Measurements from ENCODE around the gene KCNQ5.

KCNQ5 gene

GRCh38 chr6:72865467-72865866 is 243.6 kb downstream of the KCNQ5 start:
- Histone ChIP-seq H3F3A (ENCODE audit: insufficient read depth, low read length) (no peaks in the 10 kb centered on the region), H3K4me1 (ENCODE audit: insufficient read depth, low read length, severe bottlenecking) (peaks cover 5% of the 10 kb centered on the region), H3K36me3 (ENCODE audit: insufficient read depth, low read length) (no peaks in the 10 kb centered on the region), H3K27me3 (ENCODE audit: insufficient read depth, low read length) (no peaks in the 10 kb centered on the region), H3K9ac (ENCODE audit: low read length) (no peak overlapping the region), H3K9me2 (ENCODE audit: low read depth, low read length) (no peaks in the 10 kb centered on the region), H3K4me3 (ENCODE audit: low read depth, low read length, poor library complexity, severe bottlenecking) (no peak overlapping the region), H3K4me2 (ENCODE audit: low read length) (no peak overlapping the region), H3K9me3 (ENCODE audit: low read length) (no peaks in the 10 kb centered on the region), H3K79me2 (ENCODE audit: insufficient read depth, low read length) (no peaks in the 10 kb centered on the region), H3K27ac (ENCODE audit: low read depth, low read length, poor library complexity, severe bottlenecking) (no peak overlapping the region), H2AFZ (ENCODE audit: low read length) (no peak overlapping the region), H4K20me1 (ENCODE audit: insufficient read depth, low read length) (no peaks in the 10 kb centered on the region)
- TF ChIP-seq CTCF (IDR thresholded peaks at IDR 0.05; ENCODE audit: low read length) = no peak
- TF ChIP-seq EZH2 (IDR thresholded peaks at IDR 0.05; ENCODE audit: borderline replicate concordance, low read length) = no peak

DNA sequence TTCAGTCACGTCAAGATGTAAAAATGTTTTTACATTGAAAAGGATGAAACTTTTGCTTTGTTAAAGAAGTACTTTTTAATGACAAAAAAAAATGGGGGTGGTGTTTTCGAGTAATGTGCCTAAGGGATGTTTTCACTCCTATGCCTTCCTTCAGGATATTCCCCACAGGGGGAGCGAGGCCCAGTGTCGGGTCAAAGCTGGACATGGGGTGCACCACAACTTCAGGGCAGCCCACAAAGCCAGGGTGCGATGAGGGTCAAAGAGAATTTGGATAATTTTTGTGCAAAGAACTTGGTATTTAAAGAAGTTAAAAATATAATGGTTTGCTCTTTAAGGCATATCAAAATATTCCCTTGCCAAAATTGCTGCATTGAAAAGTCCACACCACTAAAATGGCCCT is 247.8 kb downstream of the KCNQ5 start:
- Histone ChIP-seq H3F3A (ENCODE audit: insufficient read depth, low read length) (no peaks in the 10 kb centered on the region), H3K4me3 (ENCODE audit: low read depth, low read length, poor library complexity, severe bottlenecking) (no peak overlapping the region), H3K9me3 (ENCODE audit: low read length) (no peaks in the 10 kb centered on the region), H3K4me2 (ENCODE audit: low read length) (no peak overlapping the region), H3K79me2 (ENCODE audit: insufficient read depth, low read length) (no peaks in the 10 kb centered on the region; the same call in 1 of the 2 replicates), H4K20me1 (ENCODE audit: insufficient read depth, low read length) (no peaks in the 10 kb centered on the region), H3K27ac (ENCODE audit: low read depth, low read length, poor library complexity, severe bottlenecking) (no peak overlapping the region), H2AFZ (ENCODE audit: low read length) (no peak overlapping the region), H3K9ac (ENCODE audit: low read length) (no peak overlapping the region), H3K36me3 (ENCODE audit: insufficient read depth, low read length) (no peaks in the 10 kb centered on the region), H3K4me1 (ENCODE audit: insufficient read depth, low read length, severe bottlenecking) (no peaks in the 10 kb centered on the region), H3K27me3 (ENCODE audit: insufficient read depth, low read length) (no peaks in the 10 kb centered on the region), H3K9me2 (ENCODE audit: low read depth, low read length) (no peaks in the 10 kb centered on the region)
- no peak for TF ChIP-seq EZH2 (IDR thresholded peaks at IDR 0.05; ENCODE audit: borderline replicate concordance, low read length)

DNA sequence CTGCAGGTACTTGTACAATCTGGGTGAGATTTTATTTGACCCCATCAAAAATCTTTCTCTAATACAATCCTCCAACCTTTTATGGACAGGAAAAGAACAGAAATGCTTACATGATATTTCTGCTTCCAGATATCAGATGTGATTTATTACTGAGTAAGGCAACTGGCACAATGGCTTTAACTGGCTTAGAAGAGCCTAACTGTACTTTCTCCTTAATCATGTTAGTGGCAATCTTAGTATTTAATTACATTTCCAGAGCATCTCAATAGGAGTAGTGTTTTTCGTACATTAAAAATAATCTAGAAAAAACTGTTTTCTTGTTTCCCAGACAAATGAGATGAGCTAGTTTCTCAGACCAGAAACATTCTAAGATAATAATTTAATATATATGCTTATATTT is 251.6 kb downstream of the KCNQ5 start:
- Histone ChIP-seq H4K20me1 (ENCODE audit: insufficient read depth, low read length) (no peaks in the 10 kb centered on the region), H3K4me2 (ENCODE audit: low read length) (no peak overlapping the region), H3K4me1 (ENCODE audit: insufficient read depth, low read length, severe bottlenecking) (no peaks in the 10 kb centered on the region), H3K27ac (ENCODE audit: low read depth, low read length, poor library complexity, severe bottlenecking) (no peak overlapping the region), H2AFZ (ENCODE audit: low read length) (no peak overlapping the region), H3K4me3 (ENCODE audit: low read depth, low read length, poor library complexity, severe bottlenecking) (no peak overlapping the region), H3K36me3 (ENCODE audit: insufficient read depth, low read length) (no peaks in the 10 kb centered on the region), H3F3A (ENCODE audit: insufficient read depth, low read length) (no peaks in the 10 kb centered on the region), H3K27me3 (ENCODE audit: insufficient read depth, low read length) (no peaks in the 10 kb centered on the region), H3K79me2 (ENCODE audit: insufficient read depth, low read length) (peaks cover 2% of the 10 kb centered on the region; the same call in 1 of the 2 replicates), H3K9me2 (ENCODE audit: low read depth, low read length) (no peaks in the 10 kb centered on the region), H3K9me3 (ENCODE audit: low read length) (no peaks in the 10 kb centered on the region), H3K9ac (ENCODE audit: low read length) (no peak overlapping the region)
- TF ChIP-seq EZH2 (IDR thresholded peaks at IDR 0.05; ENCODE audit: borderline replicate concordance, low read length) = no peak
- no peak for TF ChIP-seq CTCF (IDR thresholded peaks at IDR 0.05; ENCODE audit: low read length)

DNA sequence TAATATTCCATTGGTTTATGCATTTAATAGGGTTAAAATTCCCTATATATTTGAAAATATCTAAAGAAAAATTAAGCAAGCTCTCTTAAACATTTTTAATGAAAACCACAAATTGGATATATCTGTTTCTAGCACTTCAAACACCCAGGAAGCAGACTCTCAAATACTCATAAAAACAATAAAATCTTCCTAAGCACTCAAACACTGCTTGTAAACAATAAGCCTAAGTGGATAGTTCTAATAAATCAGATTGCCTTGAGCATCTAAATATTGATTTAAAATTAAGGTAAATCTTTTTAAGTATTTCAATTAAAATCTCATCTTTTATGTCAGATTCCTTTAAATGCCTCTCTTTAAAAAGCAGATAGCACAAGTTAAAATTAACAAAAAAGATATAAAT is 254.4 kb downstream of the KCNQ5 start:
- H3K36me3 ChIP-seq (ENCODE audit: insufficient read depth, low read length) = no peaks in the 10 kb centered on the region
- H3K4me3 ChIP-seq (ENCODE audit: low read depth, low read length, poor library complexity, severe bottlenecking) = no peak overlapping the region
- H3K27ac ChIP-seq (ENCODE audit: low read depth, low read length, poor library complexity, severe bottlenecking) = no peak overlapping the region
- H3K4me2 ChIP-seq (ENCODE audit: low read length) = no peak overlapping the region
- no peaks in the 10 kb centered on the region for H3K27me3 ChIP-seq (ENCODE audit: insufficient read depth, low read length)
- peaks cover 2% of the 10 kb centered on the region; the same call in 1 of the 2 replicates for H3K79me2 ChIP-seq (ENCODE audit: insufficient read depth, low read length)
- no peaks in the 10 kb centered on the region; the same call in 1 of the 2 replicates for H3F3A ChIP-seq (ENCODE audit: insufficient read depth, low read length)
- H3K9me2 ChIP-seq (ENCODE audit: low read depth, low read length) = no peaks in the 10 kb centered on the region
- H3K9me3 ChIP-seq (ENCODE audit: low read length) = no peaks in the 10 kb centered on the region
- no peak overlapping the region for H3K9ac ChIP-seq (ENCODE audit: low read length)
- H2AFZ ChIP-seq (ENCODE audit: low read length) = no peak overlapping the region
- no peaks in the 10 kb centered on the region for H3K4me1 ChIP-seq (ENCODE audit: insufficient read depth, low read length, severe bottlenecking)
- no peaks in the 10 kb centered on the region for H4K20me1 ChIP-seq (ENCODE audit: insufficient read depth, low read length)
- TF ChIP-seq CTCF (IDR thresholded peaks at IDR 0.05; ENCODE audit: low read length) = no peak
